Natural killer cell (primary cell): ENCODE measurements around the gene LIAS. TPM values are rescaled to one million over a fixed set of nuclear protein-coding genes. Genes with fewer than 3 reads are reported as not detected.

ENCODE experiments used
- ATAC-seq, 3 donors: fragments of 150-1000 bp in 2 of 3; fragments of 200-7000 bp in 1 of 3; cut with Tn5 transposase; 1 replicate in 1 of 3; 2 replicates in 2 of 3; pipeline ENCODE4 v1.10.0; 2021; ENCODE audit warnings: mild to moderate bottlenecking in 2 of 3, moderate library complexity in 2 of 3
- DNase-seq, 2 donors: peaks; one replicate each; pipeline versions ENCODE4 v3.0.0 to v3.0.0-alpha.2; 2013 to 2021; ENCODE audit warnings: mixed read lengths in 1 of 2
- H3K27ac ChIP-seq: one replicate; pipeline ENCODE4 v1.5.1; 2013; ENCODE audit warnings: mild to moderate bottlenecking, low read length
- H3K27me3 ChIP-seq: one replicate; pipeline ENCODE4 v1.6.1; 2013; ENCODE audit warnings: low read length; ENCODE audit not compliant: control insufficient read depth, insufficient read depth
- H3K36me3 ChIP-seq: one replicate; pipeline ENCODE4 v1.6.1; 2013; ENCODE audit warnings: low read length; ENCODE audit not compliant: control insufficient read depth, insufficient read depth
- H3K4me1 ChIP-seq: one replicate; pipeline ENCODE4 v1.6.1; 2013; ENCODE audit warnings: low read length; ENCODE audit not compliant: control insufficient read depth, insufficient read depth
- H3K4me3 ChIP-seq: one replicate; pipeline ENCODE4 v1.5.1; 2013; ENCODE audit warnings: low read length
- H3K9me3 ChIP-seq: one replicate; pipeline ENCODE4 v1.6.1; 2013; ENCODE audit warnings: low read length; ENCODE audit not compliant: control insufficient read depth, insufficient read depth
- H3K27ac Mint-ChIP-seq, 2 donors: one replicate each; pipeline ENCODE4 v1.8.0; 2022; ENCODE audit warnings: mild to moderate bottlenecking in 2 of 2, mixed read lengths in 2 of 2, moderate library complexity in 1 of 2
- H3K27me3 Mint-ChIP-seq, 2 donors: one replicate each; pipeline ENCODE4 v1.8.0; 2022; ENCODE audit warnings: low read depth in 2 of 2, mixed read lengths in 2 of 2
- H3K36me3 Mint-ChIP-seq: one replicate; pipeline ENCODE4 v1.8.0; 2022; ENCODE audit warnings: mixed read lengths
- H3K4me1 Mint-ChIP-seq, 2 donors: one replicate each; pipeline ENCODE4 v1.8.0; 2022; ENCODE audit warnings: mixed read lengths in 2 of 2
- H3K4me3 Mint-ChIP-seq: one replicate; pipeline ENCODE4 v1.8.0; 2022; ENCODE audit warnings: mild to moderate bottlenecking, moderate library complexity, mixed read lengths
- H3K9me3 Mint-ChIP-seq, 2 donors: one replicate each; pipeline ENCODE4 v1.8.0; 2022; ENCODE audit warnings: mixed read lengths in 2 of 2
- WGBS: methylation state at CpG from one replicate; pipeline ENCODE4 v1.1.7; 2013; ENCODE audit warnings: missing lambda C conversion rate; ENCODE audit not compliant: insufficient coverage; 5-methylcytosine and 5-hydroxymethylcytosine counted together
- intact Hi-C: fragments of 100-400 bp; cut with micrococcal nuclease; formaldehyde crosslinking; loops from one replicate; pipeline ENCODE4 v1.14.2; 2022
- total RNA-seq, 4 donors: library from RNA; stranded (reverse); fragments of 120-200 nt in 1 of 4; gene quantifications; one replicate each; pipeline versions ENCODE4 v1.2.3 to v1.2.4, GENCODE V29; 2013 to 2022
- TF ChIP-seq, protein P1 (sequence below): fragments of 200-600 bp; IDR thresholded peaks from one replicate; pipeline ENCODE4 v1.8.0; 2022; ENCODE audit warnings: antibody characterized with exemption

The LIAS gene
- total RNA-seq, 3 donors from 2014 or later (not counting 1 experiment from before 2014, with no cell fraction given), result 10.6 to 14.3 (median 11.9) TPM

DNA sequence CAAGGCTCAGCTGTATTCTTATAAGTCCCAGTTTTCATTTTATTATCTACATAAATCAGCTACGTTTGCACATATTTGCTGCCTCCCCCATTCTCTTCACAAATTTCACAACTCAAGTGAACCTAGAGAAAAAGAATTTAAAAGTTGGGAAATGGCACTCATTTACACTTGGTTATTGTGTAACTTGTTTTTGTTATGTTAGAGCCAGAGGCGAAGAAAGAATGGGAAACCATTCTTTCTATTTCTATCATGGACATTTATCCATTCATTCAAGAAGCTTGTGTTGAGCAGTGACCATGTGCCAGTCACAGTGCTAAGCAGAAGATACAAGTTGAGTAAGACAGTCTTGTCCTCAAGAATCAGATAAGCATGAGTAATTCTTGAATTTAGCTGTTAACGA lies 13.5 kb downstream of the LIAS start:
- no peaks in the 10 kb centered on the region for H3K27me3 Mint-ChIP-seq
- no peaks in the 10 kb centered on the region for H3K36me3 Mint-ChIP-seq
- no peak overlapping the region for H3K27ac Mint-ChIP-seq
- DNase-seq, result no peak
- Histone ChIP-seq H3K9me3 (no peaks in the 10 kb centered on the region), H3K27ac (no peak overlapping the region), H3K27me3 (no peaks in the 10 kb centered on the region), H3K4me1 (no peaks in the 10 kb centered on the region), H3K36me3 (peaks cover 22% of the 10 kb centered on the region), H3K4me3 (no peak overlapping the region)
- no peak for ATAC-seq
- H3K4me3 Mint-ChIP-seq, result no peak overlapping the region
- WGBS, result 100% methylated on average over 1 of the region's 3 CpGs
- TF ChIP-seq, protein P1, sequence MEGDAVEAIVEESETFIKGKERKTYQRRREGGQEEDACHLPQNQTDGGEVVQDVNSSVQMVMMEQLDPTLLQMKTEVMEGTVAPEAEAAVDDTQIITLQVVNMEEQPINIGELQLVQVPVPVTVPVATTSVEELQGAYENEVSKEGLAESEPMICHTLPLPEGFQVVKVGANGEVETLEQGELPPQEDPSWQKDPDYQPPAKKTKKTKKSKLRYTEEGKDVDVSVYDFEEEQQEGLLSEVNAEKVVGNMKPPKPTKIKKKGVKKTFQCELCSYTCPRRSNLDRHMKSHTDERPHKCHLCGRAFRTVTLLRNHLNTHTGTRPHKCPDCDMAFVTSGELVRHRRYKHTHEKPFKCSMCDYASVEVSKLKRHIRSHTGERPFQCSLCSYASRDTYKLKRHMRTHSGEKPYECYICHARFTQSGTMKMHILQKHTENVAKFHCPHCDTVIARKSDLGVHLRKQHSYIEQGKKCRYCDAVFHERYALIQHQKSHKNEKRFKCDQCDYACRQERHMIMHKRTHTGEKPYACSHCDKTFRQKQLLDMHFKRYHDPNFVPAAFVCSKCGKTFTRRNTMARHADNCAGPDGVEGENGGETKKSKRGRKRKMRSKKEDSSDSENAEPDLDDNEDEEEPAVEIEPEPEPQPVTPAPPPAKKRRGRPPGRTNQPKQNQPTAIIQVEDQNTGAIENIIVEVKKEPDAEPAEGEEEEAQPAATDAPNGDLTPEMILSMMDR, result no peak
- intact Hi-C loops, result no loop called here
- no peaks in the 10 kb centered on the region for H3K9me3 Mint-ChIP-seq
- no peaks in the 10 kb centered on the region for H3K4me1 Mint-ChIP-seq

- no peaks in the 10 kb centered on the region for H3K9me3 ChIP-seq
- no peak overlapping the region for H3K4me3 Mint-ChIP-seq
- intact Hi-C loops, result no loop called here
- no peaks in the 10 kb centered on the region for H3K27me3 Mint-ChIP-seq
- no peaks in the 10 kb centered on the region for H3K9me3 Mint-ChIP-seq
- H3K27ac ChIP-seq, result no peak overlapping the region
- H3K27me3 ChIP-seq, result no peaks in the 10 kb centered on the region
- H3K4me1 Mint-ChIP-seq, result no peaks in the 10 kb centered on the region
- no peaks in the 10 kb centered on the region for H3K4me1 ChIP-seq
- H3K4me3 ChIP-seq, result no peak overlapping the region
- peaks cover 17% of the 10 kb centered on the region for H3K36me3 ChIP-seq
- no peaks in the 10 kb centered on the region for H3K36me3 Mint-ChIP-seq
- TF ChIP-seq, protein P1, result no peak
- H3K27ac Mint-ChIP-seq, result peak overlapping the region in 1 of 2 donors; percentile 11
- no peak for ATAC-seq
- WGBS, result 100% methylated on average over 5 of the region's 5 CpGs
- no peak for DNase-seq
These were observed 17.5 kb downstream of the LIAS start for GRCh38 chr4:39476187-39476895.

- DNase-seq, result no peak
- ATAC-seq, result no peak
- no peak overlapping the region for H3K4me3 Mint-ChIP-seq
- no peaks in the 10 kb centered on the region for H3K27me3 Mint-ChIP-seq
- no peaks in the 10 kb centered on the region for H3K9me3 Mint-ChIP-seq
- H3K4me1 Mint-ChIP-seq, result no peaks in the 10 kb centered on the region
- H3K27ac ChIP-seq, result no peak overlapping the region
- H3K36me3 ChIP-seq, result peaks cover 9% of the 10 kb centered on the region
- WGBS, result 98% methylated on average over 27 of the region's 27 CpGs
- no peaks in the 10 kb centered on the region for H3K36me3 Mint-ChIP-seq
- intact Hi-C loops, result no loop called here
- H3K4me3 ChIP-seq, result no peak overlapping the region
- H3K9me3 ChIP-seq, result no peaks in the 10 kb centered on the region
- H3K27ac Mint-ChIP-seq, result no peak overlapping the region
- TF ChIP-seq, protein P1, result no peak
- H3K27me3 ChIP-seq, result no peaks in the 10 kb centered on the region
- H3K4me1 ChIP-seq, result no peaks in the 10 kb centered on the region
These were observed 21.4 kb downstream of the LIAS start for GRCh38 chr4:39480251-39480650.
